ENCODE data around the gene LIG1.

The LIG1 gene

DNA sequence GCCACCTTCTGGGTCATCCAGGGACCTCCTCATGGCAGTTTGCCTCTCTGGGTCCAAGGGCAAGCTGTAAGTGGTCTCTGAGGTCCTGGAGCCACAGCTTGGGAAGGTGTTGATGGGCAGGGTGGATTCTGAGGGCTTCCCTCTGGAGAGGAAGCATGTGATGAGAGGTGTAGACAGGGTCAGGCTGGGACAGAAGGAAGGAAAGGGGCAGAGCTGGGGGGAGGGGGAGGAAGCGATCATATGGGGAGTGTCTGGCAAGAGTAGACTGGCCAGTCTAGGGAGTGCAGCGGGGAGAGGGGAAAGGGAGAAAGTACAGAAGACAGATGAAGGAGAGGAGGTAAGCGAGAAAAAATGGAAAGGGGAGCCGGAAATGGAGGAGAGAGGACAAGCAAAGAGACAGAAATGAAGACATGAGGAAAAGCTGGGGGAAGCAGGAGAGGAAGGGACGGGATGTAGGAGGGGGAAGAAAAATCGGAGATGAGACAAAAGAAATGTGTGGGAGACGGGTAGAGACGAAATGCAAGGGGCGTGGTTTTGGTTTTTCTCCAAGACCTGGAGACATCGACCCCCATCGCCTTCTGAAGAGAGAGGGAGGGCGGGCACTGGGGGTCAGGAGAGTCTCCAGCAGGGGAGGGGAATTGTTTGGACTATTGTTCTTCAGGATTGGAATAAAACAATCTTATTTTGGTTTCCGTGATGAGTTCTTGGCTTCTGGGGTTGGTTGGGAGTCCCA lies 27.0 kb upstream of the LIG1 start (continued):
- no peak for TF ChIP-seq PRDM10 (tag by site-specific recombination; IDR thresholded peaks at IDR 0.05)
- TF ChIP-seq KLF1 (tag by site-specific recombination; IDR thresholded peaks at IDR 0.05) = 0 out of 2 replicates have a peak, but pooled peaks have one; percentile 20
- no peak for TF ChIP-seq ZBTB48 (tag by site-specific recombination; IDR thresholded peaks at IDR 0.05)
- TF ChIP-seq, protein P1, sequence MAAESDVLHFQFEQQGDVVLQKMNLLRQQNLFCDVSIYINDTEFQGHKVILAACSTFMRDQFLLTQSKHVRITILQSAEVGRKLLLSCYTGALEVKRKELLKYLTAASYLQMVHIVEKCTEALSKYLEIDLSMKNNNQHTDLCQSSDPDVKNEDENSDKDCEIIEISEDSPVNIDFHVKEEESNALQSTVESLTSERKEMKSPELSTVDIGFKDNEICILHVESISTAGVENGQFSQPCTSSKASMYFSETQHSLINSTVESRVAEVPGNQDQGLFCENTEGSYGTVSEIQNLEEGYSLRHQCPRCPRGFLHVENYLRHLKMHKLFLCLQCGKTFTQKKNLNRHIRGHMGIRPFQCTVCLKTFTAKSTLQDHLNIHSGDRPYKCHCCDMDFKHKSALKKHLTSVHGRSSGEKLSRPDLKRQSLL (tag by site-specific recombination; IDR thresholded peaks at IDR 0.05) = no peak
- no peak for TF ChIP-seq ZBTB20 (tag by site-specific recombination; IDR thresholded peaks at IDR 0.05)
- no peak for TF ChIP-seq ZNF302 (tag by site-specific recombination; IDR thresholded peaks at IDR 0.05; ENCODE audit: low read depth)
- no peak for TF ChIP-seq ZBTB11 (tag by site-specific recombination; conservative IDR thresholded peaks at IDR 0.05; ENCODE audit: low read depth)
- peak; percentile 43 for TF ChIP-seq ZFHX2 (tag by site-specific recombination; conservative IDR thresholded peaks at IDR 0.05)
- no peak; the same call in 1 of the 2 replicates for TF ChIP-seq ZNF10 (tag by site-specific recombination; IDR thresholded peaks at IDR 0.05)
- no peak for TF ChIP-seq ZNF175 (tag by site-specific recombination; IDR thresholded peaks at IDR 0.05)
- no peak for TF ChIP-seq ZNF132 (tag by site-specific recombination; IDR thresholded peaks at IDR 0.05; ENCODE audit: borderline replicate concordance)
- TF ChIP-seq ZNF2 (tag by site-specific recombination; IDR thresholded peaks at IDR 0.05) = no peak
- no peak for TF ChIP-seq ZNF174 (tag by site-specific recombination; IDR thresholded peaks at IDR 0.05)
- TF ChIP-seq, protein P2, sequence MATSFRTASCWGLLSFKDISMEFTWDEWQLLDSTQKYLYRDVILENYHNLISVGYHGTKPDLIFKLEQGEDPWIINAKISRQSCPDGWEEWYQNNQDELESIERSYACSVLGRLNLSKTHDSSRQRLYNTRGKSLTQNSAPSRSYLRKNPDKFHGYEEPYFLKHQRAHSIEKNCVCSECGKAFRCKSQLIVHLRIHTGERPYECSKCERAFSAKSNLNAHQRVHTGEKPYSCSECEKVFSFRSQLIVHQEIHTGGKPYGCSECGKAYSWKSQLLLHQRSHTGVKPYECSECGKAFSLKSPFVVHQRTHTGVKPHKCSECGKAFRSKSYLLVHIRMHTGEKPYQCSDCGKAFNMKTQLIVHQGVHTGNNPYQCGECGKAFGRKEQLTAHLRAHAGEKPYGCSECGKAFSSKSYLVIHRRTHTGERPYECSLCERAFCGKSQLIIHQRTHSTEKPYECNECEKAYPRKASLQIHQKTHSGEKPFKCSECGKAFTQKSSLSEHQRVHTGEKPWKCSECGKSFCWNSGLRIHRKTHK (tag by site-specific recombination; IDR thresholded peaks at IDR 0.05) = no peak
- no peak for TF ChIP-seq ZNF184 (tag by site-specific recombination; IDR thresholded peaks at IDR 0.05)
- TF ChIP-seq ZFP41 (tag by site-specific recombination; IDR thresholded peaks at IDR 0.05; ENCODE audit: borderline replicate concordance) = no peak
- TF ChIP-seq ZNF366 (tag by site-specific recombination; conservative IDR thresholded peaks at IDR 0.05) = peak; percentile 76
- TF ChIP-seq ZBTB8A (tag by site-specific recombination; IDR thresholded peaks at IDR 0.05) = no peak
- peak; percentile 60; the same call in 1 of the 2 replicates for TF ChIP-seq EGR2 (tag by site-specific recombination; IDR thresholded peaks at IDR 0.05; ENCODE audit: low read depth)
- no peak for TF ChIP-seq ZNF621 (tag by site-specific recombination; IDR thresholded peaks at IDR 0.05)
- TF ChIP-seq PRDM1 (tag by site-specific recombination; IDR thresholded peaks at IDR 0.05) = peak; percentile 98
- TF ChIP-seq ZNF140 (tag by site-specific recombination; IDR thresholded peaks at IDR 0.05) = no peak
- TF ChIP-seq WT1 (tag by site-specific recombination; IDR thresholded peaks at IDR 0.05) = peak; percentile 64; the same call in 1 of the 2 replicates
